Left colon (tissue), 2 donors: Measurements from ENCODE around the gene RHAG. TPM values are rescaled to one million over a fixed set of nuclear protein-coding genes. Genes with fewer than 3 reads are reported as not detected.
"Not testable (repeated sequence)": the region's sequence is repeated elsewhere in the genome, so short reads cannot be mapped to it uniquely, and the experiment has no call there.

Experiments
- ATAC-seq: fragments of 200-7000 bp; cut with Tn5 transposase; one replicate; pipeline ENCODE4 v1.9.1; 2020; ENCODE audit warnings: mild to moderate bottlenecking, moderate library complexity
- DNase-seq, 2 donors: peaks; one replicate each; pipeline ENCODE4 v3.0.0-alpha.2; 2020
- intact Hi-C, 2 donors: fragments of 100-400 bp; cut with DNase I in 1 of 2; cut with micrococcal nuclease in 1 of 2; formaldehyde crosslinking; loops; one replicate each; pipeline versions ENCODE4 v1.11.2 to v1.14.0; 2022; cut with DNase I, micrococcal nuclease
- long read RNA-seq: library from polyadenylated mRNA; unstranded; transcript quantifications from one replicate; pipeline ENCODE4 v2.0.0, GENCODE V29; 2021
- total RNA-seq, 2 donors: library from RNA; stranded (reverse); fragmentation: NEBNext Ultra II Directional; extraction: Animal tissue kit (Norgen Biotek cat#: 25700); gene quantifications; one replicate each; pipeline ENCODE4 v1.2.1, GENCODE V29; 2021
- donor health status: DM: no; HTN: no; CAD: no.
- donor health status: DM: yes; HTN: yes; CAD: no.

The RHAG gene
- not detected for total RNA-seq
- long read RNA-seq: 0 reads

DNA sequence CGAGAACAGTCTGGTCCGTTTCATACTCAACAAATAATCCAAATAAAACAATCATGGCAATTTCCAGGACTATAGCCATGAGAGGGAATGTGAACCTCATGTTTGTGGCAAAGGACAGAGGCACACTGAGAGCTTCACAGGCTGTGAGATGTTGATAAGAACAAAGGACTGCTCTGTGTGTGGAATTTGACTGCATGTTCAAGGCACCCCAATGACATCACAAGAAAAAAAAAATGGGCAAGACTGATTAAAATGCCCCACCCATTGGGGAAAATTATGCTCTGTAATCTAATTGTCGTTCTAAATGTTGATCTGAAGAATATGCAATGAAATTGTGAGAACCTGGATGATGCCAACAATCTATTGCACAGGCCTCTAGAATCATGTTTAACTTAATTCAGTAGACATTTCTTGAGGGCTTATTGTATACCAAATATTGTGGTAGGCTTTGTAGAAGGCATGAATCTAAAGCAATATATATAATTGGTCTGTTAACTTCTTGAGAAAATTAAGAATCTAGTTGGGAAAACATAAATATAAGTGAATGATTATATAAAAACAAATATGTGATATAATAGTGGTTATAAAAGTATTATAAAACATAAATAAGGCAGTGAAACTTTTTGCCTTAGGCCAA, at the start of gene RHAG:
Gene RHAG (minus strand): TSS at position 127 of the 637 bp plus-strand sequence. CDS start 27 bp downstream, at position 100.
- no peak for ATAC-seq
- intact Hi-C loops: no loop called here
- no peak for DNase-seq

DNA sequence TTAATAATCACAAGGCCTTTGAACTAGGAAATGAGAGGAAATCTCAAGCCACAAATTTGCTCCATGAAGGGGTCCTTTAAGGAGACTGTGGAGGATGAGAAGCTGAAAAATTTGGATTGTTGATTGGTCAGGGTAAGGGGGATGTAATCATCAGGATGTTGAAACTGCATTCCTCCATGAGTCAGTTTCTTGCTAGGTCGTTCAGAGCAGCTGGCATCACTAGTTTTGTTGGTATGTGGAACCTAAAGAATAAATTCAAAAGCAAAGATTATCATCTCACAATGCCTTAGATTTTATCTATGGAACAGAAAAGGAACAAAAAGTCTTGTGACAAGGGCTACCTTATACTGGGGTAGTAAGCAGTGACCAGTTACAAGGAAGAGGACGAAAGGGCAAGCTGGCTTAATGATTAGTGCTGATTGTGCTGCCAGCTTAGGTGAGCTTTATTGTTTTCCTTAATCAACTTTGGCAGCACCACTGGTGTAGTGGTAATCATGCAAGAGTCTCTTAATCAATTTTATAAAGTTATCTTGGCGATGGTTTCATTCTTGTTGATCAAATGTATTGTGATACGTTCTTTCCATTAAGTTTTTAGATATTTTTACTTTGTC, 40.1 kb upstream of the RHAG start:
- no peak for ATAC-seq
- intact Hi-C loops: no loop called here
- DNase-seq: no peak

DNA sequence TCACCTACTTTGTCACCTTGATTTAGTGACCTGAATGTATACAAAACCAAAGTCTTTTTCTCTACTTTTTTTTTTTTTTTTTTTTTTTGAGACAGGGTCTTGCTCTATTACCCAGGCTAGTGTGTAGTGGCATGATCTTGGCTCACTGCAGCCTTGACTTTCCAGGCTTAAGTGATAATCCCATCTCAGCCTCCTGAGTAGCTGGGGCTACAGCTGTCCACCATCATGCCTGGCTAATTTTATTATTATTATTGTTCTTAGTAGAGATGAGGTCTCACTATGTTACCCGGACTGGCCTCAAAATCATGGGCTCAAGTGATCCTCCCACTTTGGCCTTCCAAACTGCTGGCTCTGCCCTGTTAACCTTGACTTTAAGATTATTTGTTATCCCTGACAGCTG, 39.2 kb upstream of the RHAG start:
- intact Hi-C loops: no loop called here
- no peak for DNase-seq
- ATAC-seq: no peak

DNA sequence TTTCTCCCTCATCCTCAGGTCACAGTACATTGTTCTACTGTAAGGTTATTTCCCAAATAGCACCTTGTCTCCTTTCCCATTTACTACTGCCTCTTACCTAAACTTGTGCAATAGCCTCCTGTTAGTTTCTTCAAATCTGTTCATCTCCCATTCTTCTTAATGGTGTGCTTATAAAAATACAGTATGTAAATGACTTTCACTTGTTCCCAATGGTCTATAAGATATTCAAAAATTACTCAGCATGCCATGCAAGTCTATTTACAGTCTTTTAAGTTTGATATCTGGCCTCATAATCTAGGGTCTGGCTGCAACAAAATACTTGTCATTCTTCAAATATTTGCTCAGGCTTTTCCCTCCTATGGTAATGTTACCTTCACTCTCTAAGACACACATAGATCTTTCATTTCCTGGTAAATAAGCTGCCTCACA, 31.5 kb upstream of the RHAG start:
- DNase-seq: no peak
- intact Hi-C loops: no loop called here
- no peak for ATAC-seq

DNA sequence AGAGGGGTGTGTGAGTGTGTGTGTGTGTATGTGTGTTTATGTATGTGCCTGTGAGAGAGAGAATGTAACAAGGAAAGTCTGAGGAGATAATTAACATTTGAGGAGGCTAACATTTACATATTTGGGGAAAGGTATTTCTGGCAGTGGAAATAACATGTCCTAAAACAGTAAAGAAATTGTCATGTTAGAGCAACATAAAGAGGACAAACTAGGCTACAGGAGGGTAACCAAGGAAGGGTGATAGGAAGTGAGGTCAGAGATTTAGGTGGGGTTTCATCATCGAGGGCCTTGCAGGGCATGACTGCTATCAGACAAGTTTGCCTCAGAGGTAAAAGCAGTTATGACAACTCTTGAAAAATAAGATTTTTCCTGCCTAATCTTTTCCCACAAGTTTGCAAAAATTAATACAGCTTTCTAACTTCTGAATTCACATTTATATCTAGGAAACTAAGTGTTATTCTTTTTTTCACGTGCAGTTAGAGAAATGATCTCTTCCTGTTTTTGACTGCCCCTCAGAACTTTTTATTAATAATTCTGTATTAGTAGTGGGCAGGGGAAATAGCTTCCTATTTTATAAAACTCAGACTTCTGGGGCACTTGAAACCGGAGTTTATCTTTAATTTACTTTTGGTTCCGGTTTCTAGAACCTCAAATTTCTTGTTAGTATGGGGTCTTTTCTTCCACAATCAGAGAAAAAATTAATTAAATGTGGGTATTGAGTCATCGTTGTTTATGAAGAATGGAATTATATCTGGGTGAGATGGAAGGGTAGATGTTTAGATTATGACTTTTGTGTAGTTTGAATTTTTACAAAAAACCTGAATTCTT, 30.5 kb upstream of the RHAG start:
- ATAC-seq (no peak), DNase-seq (no peak)
- intact Hi-C loops: no loop called here

DNA sequence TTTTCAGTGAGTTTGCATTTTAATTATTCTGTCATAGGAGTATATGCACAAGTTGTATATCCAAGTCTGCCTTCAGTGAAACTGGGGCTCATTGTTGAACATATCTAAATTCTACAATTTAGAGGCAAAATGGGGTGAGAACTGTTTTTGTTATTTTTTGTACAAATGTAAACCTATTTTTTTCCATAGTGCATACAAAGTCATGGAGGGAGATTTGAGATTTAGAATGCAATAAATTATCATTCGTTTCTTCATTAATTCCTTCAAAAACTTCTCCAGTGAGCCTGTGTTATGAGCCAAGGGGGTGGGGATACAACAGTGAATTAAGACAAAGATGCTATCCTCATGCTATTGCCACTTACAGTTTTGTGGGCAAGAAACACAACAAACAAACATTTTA, 29.8 kb upstream of the RHAG start:
- ATAC-seq: no peak
- intact Hi-C loops: no loop called here

DNA sequence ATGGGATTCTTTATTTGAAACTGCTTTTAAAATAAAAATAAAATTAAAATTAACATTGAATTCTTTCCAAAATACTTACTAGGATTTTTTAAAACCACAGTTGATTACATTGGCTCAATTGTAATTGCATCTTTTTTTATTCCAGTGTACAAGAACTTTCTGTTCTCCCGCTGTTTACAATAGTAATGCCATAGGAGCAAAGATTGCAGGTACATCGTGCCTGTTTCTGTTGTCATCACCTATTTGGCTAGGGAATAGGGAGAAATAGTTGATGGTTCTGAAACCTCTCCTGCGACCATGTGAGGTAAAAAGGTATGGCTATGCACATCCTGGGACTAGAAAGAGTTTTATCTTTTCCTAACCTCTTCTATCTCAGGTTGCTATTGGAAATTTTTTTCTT, 28.2 kb upstream of the RHAG start:
- DNase-seq (no peak), ATAC-seq (no peak)
- intact Hi-C loops: no loop called here

More for the DNA sequence above, 29.8 kb upstream of the RHAG start:
- no peak for DNase-seq

DNA sequence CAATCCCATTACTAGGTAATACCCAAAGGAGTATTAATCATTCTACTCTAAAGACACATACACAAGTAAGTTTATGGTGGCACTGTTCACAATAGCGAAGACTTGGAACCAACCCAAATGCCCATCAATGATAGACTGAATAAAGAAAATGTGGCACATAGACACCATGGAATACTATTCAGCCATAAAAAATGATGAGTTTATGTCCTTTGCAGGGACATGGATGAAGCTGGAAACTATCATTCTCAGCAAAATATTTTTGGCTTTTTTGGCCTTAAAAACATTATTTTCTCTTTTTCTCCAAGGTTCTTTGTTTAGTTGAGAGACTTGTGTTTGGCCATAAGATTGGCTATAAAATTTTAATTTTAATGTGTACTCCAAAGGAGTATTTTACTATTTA, 27.4 kb upstream of the RHAG start:
- intact Hi-C loops: not testable (repeated sequence)

DNA sequence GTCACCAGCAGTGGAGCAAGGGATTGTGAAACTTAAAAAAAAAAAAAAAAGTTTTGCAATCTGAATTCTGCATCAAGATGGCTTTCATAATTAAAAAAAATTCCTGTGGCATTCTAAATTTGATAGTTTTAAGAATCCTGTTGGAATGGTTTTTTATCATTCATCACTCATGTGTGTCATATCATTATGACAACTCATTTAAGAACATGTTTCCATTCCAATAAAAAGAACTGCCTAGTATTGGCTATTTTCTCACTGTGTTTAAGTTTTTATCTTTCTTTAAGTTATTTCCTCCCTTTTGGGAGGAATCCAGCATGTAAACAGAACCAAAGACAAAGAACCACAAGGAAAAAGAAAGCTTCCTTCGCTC, 26.2 kb upstream of the RHAG start:
- intact Hi-C loops: no loop called here
- ATAC-seq (no peak), DNase-seq (no peak)

More for the DNA sequence above, 27.4 kb upstream of the RHAG start:
- not testable (repeated sequence) for DNase-seq, ATAC-seq

DNA sequence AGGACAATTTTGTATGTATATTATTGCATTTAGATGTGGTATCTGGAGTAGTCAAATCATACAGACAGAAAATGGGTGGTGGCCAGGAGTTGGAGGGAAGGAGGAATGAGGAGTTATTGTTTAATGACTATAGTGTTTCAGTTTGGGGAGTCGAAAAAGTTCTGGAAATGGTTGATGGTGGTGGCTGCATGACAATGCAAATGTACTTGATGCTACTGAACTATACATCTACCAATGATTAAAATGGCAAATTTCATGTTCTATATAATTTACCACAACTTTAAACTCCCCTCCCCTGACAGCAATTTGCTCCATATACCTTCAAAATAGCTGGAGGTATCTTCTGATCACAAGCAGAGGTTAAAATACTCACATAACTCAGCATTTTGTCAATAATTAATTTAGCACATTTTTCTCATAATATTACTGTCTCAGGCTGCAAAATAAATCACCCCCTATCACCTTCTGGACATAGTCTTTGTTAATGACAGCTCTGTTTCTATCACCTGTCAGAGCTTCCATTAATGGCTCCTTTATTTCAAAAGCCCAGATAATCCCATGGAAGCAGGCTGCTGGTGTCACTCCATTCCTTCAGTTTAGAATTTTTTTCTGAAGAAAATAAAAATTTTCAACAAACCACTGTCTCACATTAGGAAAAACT, 25.7 kb upstream of the RHAG start:
- ATAC-seq: no peak
- intact Hi-C loops: no loop called here

DNA sequence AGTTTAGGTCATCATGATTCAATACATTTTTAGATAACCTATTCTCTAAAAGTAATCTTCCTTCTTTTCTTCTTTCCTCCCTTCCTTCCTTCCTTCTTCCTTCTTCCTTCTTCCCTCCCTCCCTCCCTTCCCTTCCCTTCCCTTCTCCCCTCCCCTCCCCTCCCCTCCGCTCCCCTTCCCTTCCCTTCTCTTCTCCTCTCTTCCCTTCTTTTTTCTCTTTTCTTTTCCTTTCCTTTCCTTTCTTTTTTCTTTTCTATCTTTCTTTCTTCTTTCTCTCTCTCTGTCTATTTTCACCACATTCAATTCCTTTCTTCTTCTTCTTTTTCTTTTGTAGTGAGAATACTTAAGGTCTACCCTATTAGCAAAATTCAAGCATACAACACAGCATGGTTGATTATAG, 17.3 kb upstream of the RHAG start:
- intact Hi-C loops: no loop called here
- ATAC-seq (no peak), DNase-seq (no peak)

More for the DNA sequence above, 25.7 kb upstream of the RHAG start:
- no peak for DNase-seq

DNA sequence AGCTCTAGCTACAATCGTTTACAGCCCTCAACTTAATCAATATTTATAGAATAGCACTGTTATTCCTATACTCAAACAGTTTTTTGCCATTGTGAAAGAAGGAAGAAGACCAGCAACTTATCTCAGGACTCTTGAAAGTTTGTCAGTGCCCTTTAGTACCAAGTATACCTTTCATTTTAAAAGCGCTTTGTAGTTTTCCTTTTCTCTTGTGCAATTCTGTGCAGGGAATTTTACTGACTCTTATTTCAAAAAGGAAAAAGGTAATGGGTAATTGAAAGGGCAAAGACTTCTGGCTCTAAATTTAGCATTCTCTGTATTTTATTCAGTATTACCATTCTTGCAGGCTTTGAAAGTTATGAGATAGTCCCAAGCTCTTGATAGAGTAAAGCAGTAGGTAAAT, 16.8 kb upstream of the RHAG start:
- intact Hi-C loops: no loop called here
- DNase-seq (no peak), ATAC-seq (no peak)

DNA sequence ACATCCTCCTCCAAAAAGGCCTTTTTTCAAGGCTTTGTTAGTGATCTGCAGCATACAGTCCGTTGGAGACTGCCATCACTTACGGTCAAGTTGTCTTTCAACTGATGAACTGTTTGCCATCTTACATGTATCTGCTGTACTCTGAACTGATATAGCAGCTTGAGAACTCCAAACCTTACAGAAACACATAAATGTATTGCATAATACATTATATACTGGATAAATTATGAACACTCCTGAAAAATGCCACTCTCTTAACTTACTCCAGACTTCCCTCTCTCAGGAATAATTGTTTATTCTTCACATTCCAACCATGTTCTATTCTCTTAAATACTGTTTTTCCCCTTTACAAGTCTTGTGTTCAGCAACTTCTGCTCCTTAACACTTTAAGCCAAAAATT, 14.6 kb upstream of the RHAG start:
- DNase-seq (no peak), ATAC-seq (no peak)
- intact Hi-C loops: no loop called here

DNA sequence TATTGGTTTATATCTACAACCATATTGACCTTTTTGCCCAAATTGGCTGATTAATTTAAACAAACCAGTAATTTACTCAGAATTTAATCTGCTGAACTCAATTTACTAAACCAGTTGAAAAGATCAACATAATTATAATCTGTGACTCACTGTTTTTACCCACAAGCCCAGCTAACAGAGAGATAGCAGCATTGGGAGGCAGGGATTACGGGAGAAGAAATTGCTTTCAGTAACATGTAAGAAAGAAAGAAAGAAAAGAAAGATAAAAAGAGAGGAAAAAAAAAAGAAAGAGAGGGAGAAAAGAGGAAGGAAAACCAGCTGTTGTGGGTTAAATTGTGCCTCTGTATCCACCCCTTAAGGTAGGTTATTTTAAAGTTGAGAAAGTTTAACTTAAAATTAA, 13.3 kb upstream of the RHAG start:
- ATAC-seq: no peak
- intact Hi-C loops: no loop called here

DNA sequence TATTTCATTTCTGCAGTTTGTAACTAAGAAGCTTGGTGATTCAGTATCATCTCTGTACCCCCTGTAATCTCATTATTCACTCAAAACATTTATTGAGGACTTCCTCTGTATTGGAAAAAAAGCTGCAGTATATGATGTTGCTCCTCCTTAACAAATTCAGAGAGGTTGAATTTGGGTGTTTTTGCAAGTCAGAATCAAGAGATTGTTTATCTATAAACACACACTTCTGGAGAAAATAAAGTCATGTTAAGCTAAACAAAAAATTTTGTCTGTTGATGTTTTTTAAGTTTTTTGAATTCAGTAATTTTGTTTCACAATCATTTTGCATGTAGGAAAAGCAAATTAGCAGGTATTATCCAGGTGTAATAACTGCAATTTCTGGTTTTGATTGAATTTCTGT, 11.4 kb upstream of the RHAG start:
- ATAC-seq (no peak), DNase-seq (no peak)
- intact Hi-C loops: no loop called here

More for the DNA sequence above, 13.3 kb upstream of the RHAG start:
- DNase-seq: no peak

DNA sequence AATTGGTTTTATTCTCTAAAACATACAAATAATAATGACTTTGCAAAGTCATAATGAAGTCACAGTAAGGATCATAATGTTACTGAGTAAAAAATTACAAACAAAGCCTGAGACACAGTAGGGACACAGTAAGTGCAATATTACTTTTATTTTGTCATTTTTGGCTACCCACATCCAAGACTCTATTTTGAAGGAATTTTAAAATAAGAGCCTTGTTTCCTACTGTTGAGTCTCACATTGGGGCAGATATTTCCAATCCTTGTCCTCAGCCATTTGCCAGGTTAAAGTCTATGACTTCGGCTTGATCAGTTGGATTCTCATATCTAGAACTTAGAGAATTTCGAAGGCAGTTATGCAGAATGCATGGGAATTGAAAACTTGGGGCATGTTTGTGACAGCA, 10.8 kb upstream of the RHAG start:
- intact Hi-C loops: no loop called here
- ATAC-seq (no peak), DNase-seq (no peak)

DNA sequence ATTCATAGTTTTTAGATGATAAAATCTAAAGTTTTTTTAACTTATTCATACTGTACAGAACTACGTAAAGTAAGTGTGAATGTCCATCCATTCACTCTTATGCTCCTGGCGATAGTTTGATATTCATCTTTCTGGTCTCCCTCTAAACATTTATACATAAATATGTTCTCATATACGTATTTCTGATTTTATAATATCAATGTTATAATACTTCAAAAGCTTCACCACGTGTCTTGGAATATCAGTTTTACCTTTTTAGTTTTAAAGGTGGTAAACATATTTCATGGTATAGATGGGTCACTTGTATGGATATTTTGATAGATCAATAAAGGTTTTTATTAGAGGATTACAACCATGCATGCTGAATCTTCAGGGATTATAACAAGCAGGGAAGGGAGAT, 10.3 kb upstream of the RHAG start:
- ATAC-seq: no peak
- intact Hi-C loops: no loop called here
- DNase-seq: no peak

DNA sequence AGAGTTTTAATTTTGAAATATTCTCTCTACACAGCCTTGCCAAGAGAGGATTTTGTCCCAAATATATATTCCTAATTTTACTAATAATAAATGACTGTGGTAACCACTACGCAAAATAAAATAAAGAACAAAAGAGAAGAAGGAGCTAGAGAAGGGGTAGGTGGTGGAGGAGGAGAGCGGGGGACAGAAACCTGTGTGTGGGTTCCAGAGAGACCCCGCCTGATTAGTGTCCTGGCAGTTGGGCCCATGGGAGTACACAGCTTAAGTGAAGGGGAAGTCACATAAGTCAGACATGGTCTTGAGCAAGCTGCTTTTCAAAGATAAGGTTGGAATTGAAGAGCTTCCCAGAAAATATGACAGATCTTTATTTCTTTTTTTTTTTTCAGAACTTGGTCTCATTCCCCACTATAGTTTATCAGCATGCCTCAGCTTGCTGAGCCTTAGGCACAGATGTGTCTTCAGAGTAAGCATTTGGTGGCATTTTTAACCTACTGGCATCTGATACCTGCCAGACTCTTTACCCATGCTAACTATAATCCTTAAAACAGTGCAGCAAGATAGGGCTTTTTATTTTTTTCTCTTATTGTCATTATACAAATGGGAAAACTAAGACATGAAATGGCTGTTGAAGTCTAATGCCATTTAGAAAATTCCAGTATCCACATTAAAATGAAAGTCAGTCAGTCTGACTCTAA, 9.6 kb upstream of the RHAG start:
- intact Hi-C loops: no loop called here
- DNase-seq (no peak), ATAC-seq (no peak)

DNA sequence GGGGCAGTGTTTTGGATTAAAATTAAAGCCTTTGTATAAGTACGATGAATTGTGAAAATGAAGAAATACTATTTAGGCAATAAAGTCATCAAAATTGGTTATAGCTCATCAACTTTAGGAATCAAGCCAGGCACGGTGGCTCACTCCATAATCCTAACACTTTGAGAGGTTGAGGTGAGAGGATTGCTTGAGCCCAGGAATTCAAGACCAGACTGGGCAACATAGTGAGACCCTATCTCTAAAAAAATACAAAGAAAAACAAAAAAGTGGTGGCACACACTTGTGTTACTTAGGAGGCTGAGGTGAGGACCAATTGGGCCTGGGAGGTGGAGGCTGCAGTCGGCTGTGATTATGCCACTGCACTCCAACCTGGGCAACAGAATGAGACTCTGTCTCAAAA, 8.5 kb upstream of the RHAG start:
- intact Hi-C loops: no loop called here
- no peak for ATAC-seq
- no peak for DNase-seq
